ENCODE measurements around the gene GRIK1. TPM values are rescaled to one million over a fixed set of nuclear protein-coding genes. Genes with fewer than 3 reads are reported as not detected.
"Not testable (repeated sequence)": the region's sequence is repeated elsewhere in the genome, so short reads cannot be mapped to it uniquely, and the experiment has no call there.

GRIK1 gene
- total and polyA plus RNA-seq, 2 donors (not counting 1 experiment from before 2014, with no cell fraction given) = not detected

- TF ChIP-seq, protein P1, sequence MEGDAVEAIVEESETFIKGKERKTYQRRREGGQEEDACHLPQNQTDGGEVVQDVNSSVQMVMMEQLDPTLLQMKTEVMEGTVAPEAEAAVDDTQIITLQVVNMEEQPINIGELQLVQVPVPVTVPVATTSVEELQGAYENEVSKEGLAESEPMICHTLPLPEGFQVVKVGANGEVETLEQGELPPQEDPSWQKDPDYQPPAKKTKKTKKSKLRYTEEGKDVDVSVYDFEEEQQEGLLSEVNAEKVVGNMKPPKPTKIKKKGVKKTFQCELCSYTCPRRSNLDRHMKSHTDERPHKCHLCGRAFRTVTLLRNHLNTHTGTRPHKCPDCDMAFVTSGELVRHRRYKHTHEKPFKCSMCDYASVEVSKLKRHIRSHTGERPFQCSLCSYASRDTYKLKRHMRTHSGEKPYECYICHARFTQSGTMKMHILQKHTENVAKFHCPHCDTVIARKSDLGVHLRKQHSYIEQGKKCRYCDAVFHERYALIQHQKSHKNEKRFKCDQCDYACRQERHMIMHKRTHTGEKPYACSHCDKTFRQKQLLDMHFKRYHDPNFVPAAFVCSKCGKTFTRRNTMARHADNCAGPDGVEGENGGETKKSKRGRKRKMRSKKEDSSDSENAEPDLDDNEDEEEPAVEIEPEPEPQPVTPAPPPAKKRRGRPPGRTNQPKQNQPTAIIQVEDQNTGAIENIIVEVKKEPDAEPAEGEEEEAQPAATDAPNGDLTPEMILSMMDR (IDR thresholded peaks at IDR 0.05) = no peak
- TF ChIP-seq EZH2 (IDR thresholded peaks at IDR 0.05; ENCODE audit: borderline replicate concordance, insufficient read depth, low read depth, low read length, poor library complexity, severe bottlenecking) = no peak
- ChIA-PET POLR2A (no interaction called here), CTCF (no interaction called here)
- Mint-ChIP-seq H3K27ac (no peak overlapping the region), H3K27me3 (no peaks in the 10 kb centered on the region), H3K4me1 (no peaks in the 10 kb centered on the region), H3K9me3 (ENCODE audit: insufficient read depth) (no peaks in the 10 kb centered on the region), H3K4me3 (no peak overlapping the region)
- Histone ChIP-seq H4K20me1 (ENCODE audit: control insufficient read depth, insufficient read depth, low read length, poor library complexity, severe bottlenecking) (no peaks in the 10 kb centered on the region), H3K27me3 (replicated peaks in 1 of 4; ENCODE audit: control extremely low read depth in 1 of 4, control insufficient read depth in 3 of 4, insufficient read depth in 4 of 4, low read length in 3 of 4) (no peaks in the 10 kb centered on the region), H3K4me1 (ENCODE audit: control insufficient read depth in 2 of 2, insufficient read depth in 2 of 2, low read length in 2 of 2) (no peaks in the 10 kb centered on the region), H3K9me3 (ENCODE audit: control extremely low read depth in 1 of 3, control insufficient read depth in 2 of 3, insufficient read depth in 1 of 3, low read length in 2 of 3) (peaks cover 0 to 4% (median 0%) of the 10 kb centered on the region in 3 donors), H3K4me3 (ENCODE audit: control extremely low read depth in 1 of 5, extremely low read depth in 1 of 5, insufficient read depth in 1 of 5, low read depth in 2 of 5, low read length in 4 of 5) (no peak overlapping the region), H3K4me2 (replicated peaks; ENCODE audit: low read depth, low read length, poor library complexity, severe bottlenecking) (no peak overlapping the region), H3K27ac (ENCODE audit: low read length in 2 of 2) (no peak overlapping the region), H3K36me3 (replicated peaks in 1 of 2; ENCODE audit: control extremely low read depth in 1 of 2, control insufficient read depth in 1 of 2, extremely low read depth in 1 of 2, insufficient read depth in 2 of 2, low read length in 1 of 2) (no peaks in the 10 kb centered on the region), H3K79me2 (ENCODE audit: control insufficient read depth, insufficient read depth, low read length) (no peaks in the 10 kb centered on the region), H3K9ac (ENCODE audit: low read length) (no peak overlapping the region), H2AFZ (ENCODE audit: insufficient read depth, low read depth, low read length, poor library complexity, severe bottlenecking) (no peak overlapping the region)
- DNase-seq = no peak
- intact Hi-C loops (cut with micrococcal nuclease) = no loop called here
- no peak for ATAC-seq (ENCODE audit: low read depth)
- WGBS (ENCODE audit: insufficient coverage) = 83% methylated on average over 10 of the region's 11 CpGs
Observed at GRCh38 chr21:29961291-29962027, 21.7 kb upstream of the GRIK1 start.

DNA sequence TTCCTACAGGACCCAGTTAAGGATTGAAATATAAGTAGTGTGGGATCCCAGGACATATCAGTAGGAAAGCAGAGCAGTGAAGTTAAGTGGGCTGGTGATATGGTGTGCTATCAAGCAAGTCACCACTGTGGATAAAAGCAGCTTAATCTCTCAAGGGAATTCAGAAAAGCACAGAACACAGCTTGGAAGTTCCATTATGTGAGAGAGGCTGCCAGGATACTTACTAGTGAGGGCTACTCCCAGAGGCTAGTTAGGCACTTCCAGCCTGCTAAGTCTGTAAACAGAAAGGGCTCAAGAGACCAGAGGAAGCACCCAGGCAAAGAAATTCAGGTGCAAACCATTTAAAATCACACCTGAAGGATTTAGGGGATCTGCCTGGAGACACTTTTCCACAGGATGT is 18.8 kb upstream of the GRIK1 start:
- Mint-ChIP-seq H3K4me1 (no peaks in the 10 kb centered on the region), H3K27me3 (no peaks in the 10 kb centered on the region), H3K27ac (no peak overlapping the region), H3K4me3 (no peak overlapping the region), H3K9me3 (ENCODE audit: insufficient read depth) (no peaks in the 10 kb centered on the region)
- Histone ChIP-seq H3K27me3 (replicated peaks in 1 of 4; ENCODE audit: control extremely low read depth in 1 of 4, control insufficient read depth in 3 of 4, insufficient read depth in 4 of 4, low read length in 3 of 4) (no peaks in the 10 kb centered on the region), H3K9me3 (ENCODE audit: control extremely low read depth in 1 of 3, control insufficient read depth in 2 of 3, insufficient read depth in 1 of 3, low read length in 2 of 3) (peaks cover 0 to 4% (median 0%) of the 10 kb centered on the region in 3 donors), H3K79me2 (ENCODE audit: control insufficient read depth, insufficient read depth, low read length) (no peaks in the 10 kb centered on the region), H2AFZ (ENCODE audit: insufficient read depth, low read depth, low read length, poor library complexity, severe bottlenecking) (no peak overlapping the region), H4K20me1 (ENCODE audit: control insufficient read depth, insufficient read depth, low read length, poor library complexity, severe bottlenecking) (no peaks in the 10 kb centered on the region), H3K9ac (ENCODE audit: low read length) (no peak overlapping the region), H3K4me3 (ENCODE audit: control extremely low read depth in 1 of 5, extremely low read depth in 1 of 5, insufficient read depth in 1 of 5, low read depth in 2 of 5, low read length in 4 of 5) (no peak overlapping the region), H3K4me1 (ENCODE audit: control insufficient read depth in 2 of 2, insufficient read depth in 2 of 2, low read length in 2 of 2) (no peaks in the 10 kb centered on the region), H3K36me3 (replicated peaks in 1 of 2; ENCODE audit: control extremely low read depth in 1 of 2, control insufficient read depth in 1 of 2, extremely low read depth in 1 of 2, insufficient read depth in 2 of 2, low read length in 1 of 2) (no peaks in the 10 kb centered on the region), H3K27ac (ENCODE audit: low read length in 2 of 2) (no peak overlapping the region), H3K4me2 (replicated peaks; ENCODE audit: low read depth, low read length, poor library complexity, severe bottlenecking) (no peak overlapping the region)
- intact Hi-C loops (cut with micrococcal nuclease) = no loop called here
- ChIA-PET CTCF (no interaction called here), POLR2A (no interaction called here)
- ATAC-seq (ENCODE audit: low read depth) (no peak), DNase-seq (no peak)
- no peak for TF ChIP-seq EZH2 (IDR thresholded peaks at IDR 0.05; ENCODE audit: borderline replicate concordance, insufficient read depth, low read depth, low read length, poor library complexity, severe bottlenecking)
- TF ChIP-seq, protein P1 (IDR thresholded peaks at IDR 0.05) = no peak

DNA sequence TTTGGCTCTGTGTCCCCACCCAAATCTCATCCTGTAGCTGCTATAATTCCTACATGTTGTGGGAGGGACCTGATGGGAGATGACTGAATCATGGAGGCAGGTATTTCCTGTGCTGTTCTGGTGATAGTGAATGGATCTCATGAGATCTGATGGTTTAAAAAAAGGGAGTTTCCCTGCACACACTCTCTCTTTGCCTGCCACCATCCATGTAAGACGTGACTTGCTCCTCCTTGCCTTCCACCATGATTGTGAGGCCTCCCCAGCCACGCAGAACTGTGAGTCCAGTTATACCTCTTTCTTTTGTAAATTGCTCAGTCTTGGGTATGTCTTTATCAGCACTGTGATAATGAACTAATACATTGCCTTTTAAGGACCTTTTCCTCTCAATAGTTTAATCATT is 18.2 kb upstream of the GRIK1 start:
- H4K20me1 ChIP-seq (ENCODE audit: control insufficient read depth, insufficient read depth, low read length, poor library complexity, severe bottlenecking); CTCF ChIA-PET; DNase-seq; H3K4me1 ChIP-seq (ENCODE audit: control insufficient read depth in 2 of 2, insufficient read depth in 2 of 2, low read length in 2 of 2); H3K9ac ChIP-seq (ENCODE audit: low read length); ATAC-seq (ENCODE audit: low read depth); H3K4me3 ChIP-seq (ENCODE audit: control extremely low read depth in 1 of 5, extremely low read depth in 1 of 5, insufficient read depth in 1 of 5, low read depth in 2 of 5, low read length in 4 of 5); H3K27ac Mint-ChIP-seq; H3K27ac ChIP-seq (ENCODE audit: low read length in 2 of 2); H3K79me2 ChIP-seq (ENCODE audit: control insufficient read depth, insufficient read depth, low read length); H3K4me3 Mint-ChIP-seq; H2AFZ ChIP-seq (ENCODE audit: insufficient read depth, low read depth, low read length, poor library complexity, severe bottlenecking); POLR2A ChIA-PET; H3K4me1 Mint-ChIP-seq; H3K36me3 ChIP-seq (replicated peaks in 1 of 2; ENCODE audit: control extremely low read depth in 1 of 2, control insufficient read depth in 1 of 2, extremely low read depth in 1 of 2, insufficient read depth in 2 of 2, low read length in 1 of 2); H3K9me3 Mint-ChIP-seq (ENCODE audit: insufficient read depth); intact Hi-C loops (cut with micrococcal nuclease); H3K9me3 ChIP-seq (ENCODE audit: control extremely low read depth in 1 of 3, control insufficient read depth in 2 of 3, insufficient read depth in 1 of 3, low read length in 2 of 3); H3K4me2 ChIP-seq (replicated peaks; ENCODE audit: low read depth, low read length, poor library complexity, severe bottlenecking); H3K27me3 ChIP-seq (replicated peaks in 1 of 4; ENCODE audit: control extremely low read depth in 1 of 4, control insufficient read depth in 3 of 4, insufficient read depth in 4 of 4, low read length in 3 of 4); H3K27me3 Mint-ChIP-seq: not testable (repeated sequence)
- no CpG with 5 or more reads among the region's 2 CpGs for WGBS (ENCODE audit: insufficient coverage)
